Measurements from ENCODE around the gene SETBP1.

- peak in 5 of 7 experiments; percentile 32 to 74 (median 47) for TF ChIP-seq CTCF (IDR thresholded peaks at IDR 0.05)
- peak; percentile 85 to 96 (median 95) for TF ChIP-seq POLR2AphosphoS5 (IDR thresholded peaks at IDR 0.05)
These were observed 1.4 kb upstream of the SETBP1 start for GRCh38 chr18:44679056-44679913.

All from stomach (tissue), 4 donors.